ENCODE results near the gene NACA2. TPM values are rescaled to one million over a fixed set of nuclear protein-coding genes. Genes with fewer than 3 reads are reported as not detected.
"Not testable (repeated sequence)": the region's sequence is repeated elsewhere in the genome, so short reads cannot be mapped to it uniquely, and the experiment has no call there.

NACA2 gene
- total RNA-seq (not detected), polyA plus RNA-seq (not detected), total RNA-seq (2.4 to 11.8 (median 5.3) reads per million in 6 experiments)

- no peaks in the 10 kb centered on the region for H3K9me3 Mint-ChIP-seq
Observed at GRCh38 chr17:61591018-61591417, at the start of gene NACA2. Gene NACA2 (minus strand): TSS chr17:61591219. CDS start chr17:61591180, 39 bp downstream.

GRCh38 chr17:61639818-61640217, 48.8 kb upstream of the NACA2 start:
- Mint-ChIP-seq H3K27ac (no peak overlapping the region), H3K4me1 (no peaks in the 10 kb centered on the region), H3K27me3 (peaks cover 17 to 67% (median 31%) of the 10 kb centered on the region in 5 donors), H3K9me3 (peaks cover 0 to 14% (median 5%) of the 10 kb centered on the region in 9 donors), H3K4me3 (no peak overlapping the region), H3K36me3 (peaks cover 0 to 11% (median 3%) of the 10 kb centered on the region in 3 donors)
- POLR2A ChIA-PET = no interaction called here
- no peak for ATAC-seq
- no peak for DNase-seq

More at GRCh38 chr17:61591018-61591417, at the start of gene NACA2:
- DNase-seq = no peak
- Mint-ChIP-seq H3K27ac (no peak within 1 kb of the TSS), H3K4me3 (no peak within 1 kb of the TSS), H3K27me3 (peaks cover 0 to 20% (median 9%) of the 10 kb centered on the region in 5 donors), H3K4me1 (no peaks in the 10 kb centered on the region), H3K36me3 (no peaks in the 10 kb centered on the region)
- ATAC-seq = no peak
- POLR2A ChIA-PET = no interaction called here

- Mint-ChIP-seq H3K36me3 (peaks cover 0 to 11% (median 3%) of the 10 kb centered on the region in 3 donors), H3K4me1 (no peaks in the 10 kb centered on the region), H3K27ac (no peak overlapping the region), H3K9me3 (peaks cover 0 to 14% (median 5%) of the 10 kb centered on the region in 9 donors), H3K27me3 (peaks cover 24 to 76% (median 37%) of the 10 kb centered on the region in 5 donors), H3K4me3 (no peak overlapping the region)
- POLR2A ChIA-PET = no interaction called here
- no peak for ATAC-seq
- no peak for DNase-seq
Observed at GRCh38 chr17:61638087-61638486, 47.1 kb upstream of the NACA2 start.

DNA sequence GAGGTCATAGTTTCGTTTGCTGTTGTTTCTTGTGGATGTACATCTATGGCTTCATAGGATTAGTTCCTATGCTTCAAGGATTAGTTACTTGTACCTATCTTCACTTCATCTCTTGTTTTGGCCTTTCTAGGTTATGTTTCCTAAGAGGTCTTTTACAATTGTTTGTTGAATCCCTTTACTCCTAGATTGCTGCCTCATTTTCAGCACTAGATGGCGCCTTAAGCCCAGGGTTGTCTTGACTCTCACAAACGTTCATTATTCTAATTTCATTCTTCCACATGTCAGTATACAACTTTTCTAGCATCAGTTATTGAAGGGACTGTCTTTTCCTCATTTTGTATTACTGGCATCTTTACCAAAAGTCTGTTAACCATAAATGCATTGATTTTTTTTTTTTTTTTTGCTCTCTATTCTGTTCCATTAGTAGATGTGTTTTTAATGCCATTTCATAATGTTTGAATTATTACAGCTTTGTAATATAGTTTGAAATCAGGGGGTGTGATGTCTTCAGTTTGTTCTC, 45.0 kb upstream of the NACA2 start:
- ATAC-seq (no peak), DNase-seq (peak in 8 of 10 donors; percentile 3 to 41 (median 34))
- Mint-ChIP-seq H3K4me1 (no peaks in the 10 kb centered on the region), H3K36me3 (peaks cover 0 to 11% (median 3%) of the 10 kb centered on the region in 3 donors), H3K4me3 (no peak overlapping the region), H3K27ac (no peak overlapping the region), H3K9me3 (peaks cover 0 to 14% (median 5%) of the 10 kb centered on the region in 9 donors), H3K27me3 (peaks cover 32 to 96% (median 45%) of the 10 kb centered on the region in 5 donors)
- POLR2A ChIA-PET = no interaction called here

GRCh38 chr17:61634942-61635538, 44.0 kb upstream of the NACA2 start:
- Mint-ChIP-seq H3K36me3 (peaks cover 0 to 11% (median 3%) of the 10 kb centered on the region in 3 donors), H3K27me3 (peaks cover 32 to 99% (median 46%) of the 10 kb centered on the region in 5 donors), H3K4me1 (no peaks in the 10 kb centered on the region), H3K27ac (no peak overlapping the region), H3K4me3 (no peak overlapping the region), H3K9me3 (peaks cover 0 to 14% (median 5%) of the 10 kb centered on the region in 9 donors)
- DNase-seq = no peak
- no peak for ATAC-seq
- POLR2A ChIA-PET = no interaction called here

DNA sequence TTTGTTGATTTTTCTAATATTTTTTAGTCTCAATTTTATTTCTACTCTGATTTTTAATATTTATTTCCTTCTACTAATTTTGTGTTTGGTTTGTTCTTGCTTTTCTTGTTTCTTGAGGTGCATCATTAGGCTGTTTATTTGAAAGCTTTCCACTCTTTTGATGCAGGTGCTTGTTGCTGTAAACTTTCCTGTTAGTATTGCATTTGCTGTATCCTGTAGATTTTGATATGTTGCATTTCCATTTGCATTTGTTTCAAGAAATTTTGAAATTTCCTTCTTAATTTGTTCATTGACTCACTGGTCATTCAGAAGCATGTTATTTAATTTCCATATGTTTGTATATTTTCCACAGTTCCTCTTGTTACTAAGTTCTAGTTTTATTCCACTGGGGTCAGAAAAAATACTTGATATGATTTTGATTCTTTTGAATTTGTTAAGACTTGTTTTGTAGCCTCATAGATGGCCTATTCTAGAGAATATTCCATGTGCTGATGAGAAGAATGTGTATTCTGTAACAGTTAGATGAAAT, 43.1 kb upstream of the NACA2 start:
- H3K27me3 Mint-ChIP-seq = peaks cover 32 to 89% (median 44%) of the 10 kb centered on the region in 5 donors
- H3K4me1 Mint-ChIP-seq = no peaks in the 10 kb centered on the region
- H3K9me3 Mint-ChIP-seq = peaks cover 0 to 14% (median 5%) of the 10 kb centered on the region in 9 donors
- no peak overlapping the region for H3K4me3 Mint-ChIP-seq
- POLR2A ChIA-PET = no interaction called here
- H3K27ac Mint-ChIP-seq = no peak overlapping the region
- DNase-seq = no peak
- ATAC-seq = no peak
- H3K36me3 Mint-ChIP-seq = peaks cover 0 to 11% (median 3%) of the 10 kb centered on the region in 3 donors

DNA sequence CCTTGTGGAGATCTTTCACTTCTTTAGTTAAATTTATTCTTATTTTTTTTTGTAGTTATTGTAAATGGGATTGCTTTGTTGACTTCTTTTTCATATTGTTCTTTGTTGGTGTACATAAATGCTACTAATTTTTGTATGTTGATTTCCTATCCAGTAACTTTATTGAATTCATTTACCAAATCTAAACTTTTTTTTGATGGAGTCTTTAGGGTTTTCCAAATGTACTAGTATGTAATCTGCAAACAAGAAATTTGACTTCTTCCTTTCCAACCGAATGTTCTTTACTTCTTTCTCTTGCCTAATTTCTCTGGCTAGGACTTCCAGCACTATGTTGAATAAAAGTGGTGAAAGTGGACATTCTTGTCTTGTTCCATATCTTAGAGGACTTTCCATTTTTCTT, 41.8 kb upstream of the NACA2 start:
- Mint-ChIP-seq H3K4me1 (no peaks in the 10 kb centered on the region), H3K9me3 (peaks cover 0 to 14% (median 5%) of the 10 kb centered on the region in 9 donors), H3K4me3 (no peak overlapping the region), H3K27ac (no peak overlapping the region), H3K27me3 (peaks cover 28 to 76% (median 38%) of the 10 kb centered on the region in 5 donors), H3K36me3 (peaks cover 0 to 11% (median 3%) of the 10 kb centered on the region in 3 donors)
- POLR2A ChIA-PET = no interaction called here
- DNase-seq (no peak), ATAC-seq (no peak)

DNA sequence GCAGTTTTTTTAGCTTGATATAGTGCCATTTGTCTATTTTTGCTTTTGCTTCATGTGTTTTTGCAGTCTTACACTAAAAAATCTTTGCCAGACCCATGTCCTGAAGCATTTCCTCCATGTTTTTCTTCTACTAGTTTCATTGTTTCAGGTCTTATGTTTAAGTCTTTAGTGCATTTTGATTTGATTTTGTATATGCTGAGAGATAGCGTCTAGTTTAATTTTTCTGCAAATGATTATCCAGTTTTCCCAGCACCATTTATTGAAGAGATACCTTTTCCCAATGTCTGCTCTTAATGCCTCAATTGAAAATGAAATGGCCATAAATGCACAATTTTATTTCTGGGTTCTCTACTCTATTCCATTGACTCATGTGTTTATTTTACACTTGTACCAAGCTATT, 40.8 kb upstream of the NACA2 start:
- ATAC-seq (no peak), DNase-seq (no peak)
- H3K4me3 Mint-ChIP-seq = no peak overlapping the region
- H3K27me3 Mint-ChIP-seq = peaks cover 26 to 75% (median 38%) of the 10 kb centered on the region in 5 donors
- H3K4me1 Mint-ChIP-seq = no peaks in the 10 kb centered on the region
- H3K36me3 Mint-ChIP-seq = peaks cover 0 to 11% (median 3%) of the 10 kb centered on the region in 3 donors
- POLR2A ChIA-PET = no interaction called here
- no peak overlapping the region for H3K27ac Mint-ChIP-seq
- peaks cover 0 to 14% (median 5%) of the 10 kb centered on the region in 9 donors for H3K9me3 Mint-ChIP-seq

GRCh38 chr17:61628158-61628557, 37.1 kb upstream of the NACA2 start:
- H3K9me3 Mint-ChIP-seq, DNase-seq, POLR2A ChIA-PET, H3K4me1 Mint-ChIP-seq, H3K4me3 Mint-ChIP-seq, ATAC-seq, H3K36me3 Mint-ChIP-seq, H3K27ac Mint-ChIP-seq: not testable (repeated sequence)
- H3K27me3 Mint-ChIP-seq = peaks cover 19 to 60% (median 27%) of the 10 kb centered on the region in 5 donors

DNA sequence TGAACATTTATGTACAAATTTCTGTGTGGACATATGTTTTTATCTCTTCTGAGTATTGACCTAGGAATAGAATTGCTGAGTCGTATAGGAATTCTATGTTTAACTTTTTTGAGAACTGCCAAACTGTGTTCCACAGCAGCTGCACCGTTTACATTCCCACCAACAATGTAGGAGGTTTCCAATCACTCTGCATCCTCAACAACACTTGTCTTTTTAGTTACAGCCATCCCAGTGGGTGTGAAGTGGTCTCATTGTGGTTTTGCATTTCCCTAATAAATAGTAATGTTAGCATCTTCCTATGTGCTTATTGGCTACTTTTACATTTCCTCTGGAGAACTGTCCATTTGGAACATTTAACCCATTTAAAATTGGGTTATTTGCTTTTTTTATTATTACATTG, 36.6 kb upstream of the NACA2 start:
- no peak overlapping the region for H3K4me3 Mint-ChIP-seq
- H3K27me3 Mint-ChIP-seq = peaks cover 15 to 55% (median 25%) of the 10 kb centered on the region in 5 donors
- H3K4me1 Mint-ChIP-seq = no peaks in the 10 kb centered on the region
- DNase-seq = no peak
- no peaks in the 10 kb centered on the region for H3K36me3 Mint-ChIP-seq
- POLR2A ChIA-PET = no interaction called here
- ATAC-seq = no peak
- H3K27ac Mint-ChIP-seq = peak overlapping the region in 1 of 10 donors; percentile 77
- H3K9me3 Mint-ChIP-seq = no peaks in the 10 kb centered on the region

GRCh38 chr17:61627125-61627524, 36.1 kb upstream of the NACA2 start:
- Mint-ChIP-seq H3K4me1 (no peaks in the 10 kb centered on the region), H3K9me3 (no peaks in the 10 kb centered on the region), H3K4me3 (no peak overlapping the region), H3K36me3 (no peaks in the 10 kb centered on the region), H3K27ac (no peak overlapping the region), H3K27me3 (peaks cover 14 to 53% (median 22%) of the 10 kb centered on the region in 5 donors)
- ATAC-seq (no peak), DNase-seq (no peak)
- POLR2A ChIA-PET = no interaction called here

DNA sequence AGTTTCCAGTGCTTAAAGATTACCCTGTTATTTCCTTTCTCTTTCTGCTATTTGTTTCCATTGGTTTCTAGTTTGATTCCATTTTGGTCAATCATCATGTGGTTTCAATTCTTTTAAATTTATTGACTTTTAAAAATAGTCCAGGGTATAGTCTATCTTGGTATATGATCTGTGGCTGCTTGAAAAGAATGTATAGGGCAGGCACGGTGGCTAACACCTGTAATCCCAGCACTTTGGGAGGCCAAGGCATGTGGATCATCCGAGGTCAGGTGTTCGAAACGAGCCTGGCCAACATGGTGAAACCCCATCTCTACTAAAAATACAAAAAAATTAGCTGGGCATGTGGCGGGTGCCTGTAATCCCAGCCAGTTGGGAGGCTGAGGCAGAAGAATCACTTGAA, 34.5 kb upstream of the NACA2 start:
- no peak overlapping the region for H3K27ac Mint-ChIP-seq
- H3K9me3 Mint-ChIP-seq = peaks cover 0 to 10% (median 0%) of the 10 kb centered on the region in 9 donors
- H3K4me3 Mint-ChIP-seq = no peak overlapping the region
- POLR2A ChIA-PET = no interaction called here
- no peak for ATAC-seq
- H3K36me3 Mint-ChIP-seq = no peaks in the 10 kb centered on the region
- H3K27me3 Mint-ChIP-seq = peaks cover 5 to 46% (median 12%) of the 10 kb centered on the region in 5 donors
- no peaks in the 10 kb centered on the region for H3K4me1 Mint-ChIP-seq
- no peak for DNase-seq

- Mint-ChIP-seq H3K27ac (no peak overlapping the region), H3K27me3 (peaks cover 5 to 41% (median 9%) of the 10 kb centered on the region in 5 donors), H3K36me3 (peaks cover 0 to 2% (median 0%) of the 10 kb centered on the region in 3 donors), H3K4me1 (no peaks in the 10 kb centered on the region), H3K9me3 (peaks cover 0 to 12% (median 2%) of the 10 kb centered on the region in 9 donors), H3K4me3 (no peak overlapping the region)
- ATAC-seq = no peak
- POLR2A ChIA-PET = no interaction called here
- no peak for DNase-seq
Observed at GRCh38 chr17:61624951-61625350, 33.9 kb upstream of the NACA2 start.
